ENCODE results near the gene CFAP69. TPM values are rescaled to one million over a fixed set of nuclear protein-coding genes. Genes with fewer than 3 reads are reported as not detected.

The CFAP69 gene
- total RNA-seq, 1 donor from 2014 or later: 2.6 TPM

DNA sequence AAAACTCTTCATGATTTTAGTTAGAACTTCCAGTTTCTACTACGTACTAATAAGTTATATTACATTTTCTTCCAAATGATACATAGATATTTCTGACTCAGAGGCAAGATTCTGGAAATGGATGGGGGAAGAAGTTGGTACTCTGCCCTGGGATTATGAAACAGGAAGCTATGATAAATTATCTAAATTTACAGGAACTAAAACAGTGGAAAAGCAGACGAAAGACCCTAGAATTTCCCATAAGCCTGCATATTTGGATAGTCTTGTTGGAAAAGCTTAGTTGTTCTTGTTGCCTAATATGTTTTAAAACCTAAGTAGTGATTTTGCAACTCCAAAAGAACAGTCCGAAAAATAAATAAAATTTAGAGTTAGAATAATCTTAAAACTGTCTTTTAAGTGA is 21.8 kb downstream of the CFAP69 start:
- H3K27me3 ChIP-seq (ENCODE audit: control insufficient read depth in 3 of 3, insufficient read depth in 3 of 3, low read length in 3 of 3): no peaks in the 10 kb centered on the region
- H3K9ac ChIP-seq (ENCODE audit: low read depth in 1 of 3, low read length in 3 of 3): no peak overlapping the region
- no peaks in the 10 kb centered on the region for H3K9me3 ChIP-seq (ENCODE audit: control insufficient read depth in 3 of 3, low read length in 3 of 3)
- no peaks in the 10 kb centered on the region for H3K36me3 ChIP-seq (ENCODE audit: control insufficient read depth in 3 of 3, insufficient read depth in 3 of 3, low read length in 3 of 3)
- peak overlapping the region; percentile 50 for H3K27ac ChIP-seq (ENCODE audit: low read depth, low read length)
- H3K4me3 ChIP-seq (ENCODE audit: low read length in 3 of 3): no peak overlapping the region
- H3K4me1 ChIP-seq (ENCODE audit: control insufficient read depth in 3 of 3, insufficient read depth in 3 of 3, low read length in 3 of 3): no peaks in the 10 kb centered on the region

DNA sequence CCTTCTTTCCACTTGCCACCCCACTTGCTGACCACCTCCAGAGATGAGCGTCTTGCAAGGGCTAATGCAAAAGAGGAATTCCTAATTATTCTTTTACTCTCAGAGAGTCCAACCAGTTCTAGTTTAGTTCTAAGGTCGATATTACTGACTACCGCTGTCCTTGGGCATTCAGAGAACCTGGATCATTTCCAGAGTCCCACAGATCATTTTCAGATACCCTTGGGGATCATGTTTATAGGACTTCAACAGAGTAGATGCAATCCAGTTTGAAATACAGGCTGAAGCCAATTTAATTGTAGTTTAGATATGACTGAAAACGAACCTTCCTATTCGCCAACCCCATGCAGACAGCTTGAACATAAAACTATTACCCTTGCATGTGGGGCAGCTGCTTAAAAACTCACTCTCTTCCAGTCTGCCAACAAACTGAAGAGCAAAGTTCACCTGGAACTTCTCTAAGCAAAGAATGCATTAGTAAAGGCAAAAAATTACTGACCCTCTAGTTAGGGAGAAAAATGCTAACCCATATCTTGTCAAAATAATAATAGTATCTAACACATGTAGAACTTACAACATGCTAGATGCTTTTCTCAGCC is 22.4 kb downstream of the CFAP69 start:
- Histone ChIP-seq H3K9ac (ENCODE audit: low read depth in 1 of 3, low read length in 3 of 3) (no peak overlapping the region), H3K4me1 (ENCODE audit: control insufficient read depth in 3 of 3, insufficient read depth in 3 of 3, low read length in 3 of 3) (no peaks in the 10 kb centered on the region), H3K27ac (ENCODE audit: low read depth, low read length) (peak overlapping the region; percentile 50), H3K9me3 (ENCODE audit: control insufficient read depth in 3 of 3, low read length in 3 of 3) (no peaks in the 10 kb centered on the region), H3K27me3 (ENCODE audit: control insufficient read depth in 3 of 3, insufficient read depth in 3 of 3, low read length in 3 of 3) (no peaks in the 10 kb centered on the region), H3K36me3 (ENCODE audit: control insufficient read depth in 3 of 3, insufficient read depth in 3 of 3, low read length in 3 of 3) (no peaks in the 10 kb centered on the region), H3K4me3 (ENCODE audit: low read length in 3 of 3) (no peak overlapping the region)

DNA sequence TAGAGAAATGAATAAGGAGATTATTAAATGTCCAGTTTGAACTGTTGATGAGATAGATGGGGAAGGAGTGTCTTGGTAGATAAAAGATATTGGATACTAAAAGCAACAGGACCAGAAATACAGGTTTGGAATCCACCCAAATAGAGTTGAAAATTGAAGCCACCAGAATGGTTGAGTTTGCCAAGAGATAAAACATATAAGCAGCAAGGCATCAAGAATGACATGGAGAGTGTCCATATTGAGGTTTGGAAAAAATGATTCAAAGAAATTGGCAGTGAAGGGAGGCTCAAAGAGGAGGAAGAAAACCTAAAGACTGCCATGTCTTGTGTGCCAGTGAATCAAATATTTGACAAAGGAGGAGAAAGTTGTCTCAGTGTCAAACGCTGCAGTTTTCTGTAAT is 24.2 kb downstream of the CFAP69 start:
- no peaks in the 10 kb centered on the region for H3K36me3 ChIP-seq (ENCODE audit: control insufficient read depth in 3 of 3, insufficient read depth in 3 of 3, low read length in 3 of 3)
- H3K27me3 ChIP-seq (ENCODE audit: control insufficient read depth in 3 of 3, insufficient read depth in 3 of 3, low read length in 3 of 3): no peaks in the 10 kb centered on the region
- no peak overlapping the region for H3K27ac ChIP-seq (ENCODE audit: low read depth, low read length)
- H3K4me1 ChIP-seq (ENCODE audit: control insufficient read depth in 3 of 3, insufficient read depth in 3 of 3, low read length in 3 of 3): no peaks in the 10 kb centered on the region
- no peaks in the 10 kb centered on the region for H3K9me3 ChIP-seq (ENCODE audit: control insufficient read depth in 3 of 3, low read length in 3 of 3)
- no peak overlapping the region for H3K4me3 ChIP-seq (ENCODE audit: low read length in 3 of 3)
- no peak overlapping the region for H3K9ac ChIP-seq (ENCODE audit: low read depth in 1 of 3, low read length in 3 of 3)

DNA sequence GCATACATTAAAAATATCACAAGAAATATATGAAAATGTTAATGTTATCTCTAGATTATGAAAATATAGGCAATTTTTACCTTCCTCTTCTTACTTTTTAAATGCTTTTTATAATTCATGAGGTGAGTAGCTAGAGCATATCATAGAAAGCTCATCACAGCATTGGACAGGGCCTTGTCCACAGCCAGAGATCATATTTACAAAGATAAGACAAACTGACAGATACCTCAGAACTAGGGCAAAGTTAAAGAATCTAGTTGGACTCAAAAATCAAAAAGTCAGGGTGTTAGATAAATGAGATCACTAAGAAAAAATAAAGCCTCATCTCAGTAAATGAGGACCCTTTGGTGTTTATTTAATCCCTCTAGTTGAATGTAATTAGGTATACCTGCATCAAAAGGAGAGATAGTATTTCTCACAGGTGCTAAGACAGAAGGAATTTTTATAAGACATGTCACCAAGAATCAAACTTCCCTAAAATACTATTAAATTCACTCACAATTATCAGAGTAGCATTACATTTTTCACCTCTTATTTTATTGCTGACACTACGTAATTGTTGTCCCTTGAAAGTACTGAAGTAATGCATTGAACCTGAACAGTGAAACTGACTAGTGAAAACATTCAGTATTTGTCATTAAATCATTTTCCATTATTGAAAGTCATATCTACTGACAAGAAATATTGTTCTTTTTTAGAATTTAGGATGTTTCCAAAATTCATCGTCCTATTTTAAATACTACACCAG is 25.6 kb downstream of the CFAP69 start:
- Histone ChIP-seq H3K9ac (ENCODE audit: low read depth in 1 of 3, low read length in 3 of 3) (no peak overlapping the region), H3K4me3 (ENCODE audit: low read length in 3 of 3) (no peak overlapping the region), H3K27me3 (ENCODE audit: control insufficient read depth in 3 of 3, insufficient read depth in 3 of 3, low read length in 3 of 3) (no peaks in the 10 kb centered on the region), H3K4me1 (ENCODE audit: control insufficient read depth in 3 of 3, insufficient read depth in 3 of 3, low read length in 3 of 3) (no peaks in the 10 kb centered on the region), H3K27ac (ENCODE audit: low read depth, low read length) (no peak overlapping the region), H3K36me3 (ENCODE audit: control insufficient read depth in 3 of 3, insufficient read depth in 3 of 3, low read length in 3 of 3) (no peaks in the 10 kb centered on the region), H3K9me3 (ENCODE audit: control insufficient read depth in 3 of 3, low read length in 3 of 3) (no peaks in the 10 kb centered on the region)

DNA sequence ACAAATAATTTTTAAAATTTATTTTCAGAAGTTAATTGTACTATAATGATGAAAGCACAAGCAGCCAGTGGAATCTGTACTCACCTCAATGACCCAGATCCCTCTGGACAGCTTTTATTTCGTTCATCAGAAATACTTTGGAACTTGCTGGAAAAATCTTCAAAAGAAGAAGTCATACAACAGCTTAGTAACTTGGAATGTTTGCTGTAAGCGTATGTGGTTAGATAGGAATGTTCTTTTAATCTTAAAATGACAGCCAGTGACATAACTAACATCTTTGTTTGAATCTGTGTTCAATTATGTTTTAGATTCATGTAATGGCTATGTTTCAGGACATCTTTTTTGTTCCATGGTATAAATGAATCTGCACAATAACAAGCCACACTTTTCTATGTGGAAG is 26.8 kb downstream of the CFAP69 start:
- H3K27ac ChIP-seq (ENCODE audit: low read depth, low read length): no peak overlapping the region
- no peaks in the 10 kb centered on the region for H3K9me3 ChIP-seq (ENCODE audit: control insufficient read depth in 3 of 3, low read length in 3 of 3)
- no peaks in the 10 kb centered on the region for H3K27me3 ChIP-seq (ENCODE audit: control insufficient read depth in 3 of 3, insufficient read depth in 3 of 3, low read length in 3 of 3)
- no peak overlapping the region for H3K9ac ChIP-seq (ENCODE audit: low read depth in 1 of 3, low read length in 3 of 3)
- no peak overlapping the region for H3K4me3 ChIP-seq (ENCODE audit: low read length in 3 of 3)
- no peaks in the 10 kb centered on the region for H3K4me1 ChIP-seq (ENCODE audit: control insufficient read depth in 3 of 3, insufficient read depth in 3 of 3, low read length in 3 of 3)
- no peaks in the 10 kb centered on the region for H3K36me3 ChIP-seq (ENCODE audit: control insufficient read depth in 3 of 3, insufficient read depth in 3 of 3, low read length in 3 of 3)

DNA sequence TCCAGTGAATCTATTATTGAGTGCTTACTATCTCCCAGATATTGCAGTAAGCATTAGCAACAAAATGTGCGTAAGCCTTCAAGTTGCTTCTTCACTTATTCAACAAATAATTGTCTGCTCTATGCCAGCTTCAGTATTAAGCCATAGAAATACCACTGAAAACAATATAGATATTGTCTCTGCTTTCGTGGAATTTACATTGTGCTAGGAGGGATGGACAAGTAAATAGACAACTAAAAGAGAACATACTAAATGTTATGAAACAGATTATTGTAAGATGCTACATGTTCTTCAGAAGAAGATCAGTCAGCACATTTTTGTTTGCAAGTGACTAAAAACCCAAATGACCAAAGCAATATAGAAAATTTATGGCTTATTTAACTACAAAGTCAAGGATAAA is 27.3 kb downstream of the CFAP69 start:
- Histone ChIP-seq H3K9me3 (ENCODE audit: control insufficient read depth in 3 of 3, low read length in 3 of 3) (no peaks in the 10 kb centered on the region), H3K9ac (ENCODE audit: low read depth in 1 of 3, low read length in 3 of 3) (no peak overlapping the region), H3K27ac (ENCODE audit: low read depth, low read length) (no peak overlapping the region), H3K4me3 (ENCODE audit: low read length in 3 of 3) (no peak overlapping the region), H3K27me3 (ENCODE audit: control insufficient read depth in 3 of 3, insufficient read depth in 3 of 3, low read length in 3 of 3) (no peaks in the 10 kb centered on the region), H3K36me3 (ENCODE audit: control insufficient read depth in 3 of 3, insufficient read depth in 3 of 3, low read length in 3 of 3) (no peaks in the 10 kb centered on the region), H3K4me1 (ENCODE audit: control insufficient read depth in 3 of 3, insufficient read depth in 3 of 3, low read length in 3 of 3) (no peaks in the 10 kb centered on the region)

DNA sequence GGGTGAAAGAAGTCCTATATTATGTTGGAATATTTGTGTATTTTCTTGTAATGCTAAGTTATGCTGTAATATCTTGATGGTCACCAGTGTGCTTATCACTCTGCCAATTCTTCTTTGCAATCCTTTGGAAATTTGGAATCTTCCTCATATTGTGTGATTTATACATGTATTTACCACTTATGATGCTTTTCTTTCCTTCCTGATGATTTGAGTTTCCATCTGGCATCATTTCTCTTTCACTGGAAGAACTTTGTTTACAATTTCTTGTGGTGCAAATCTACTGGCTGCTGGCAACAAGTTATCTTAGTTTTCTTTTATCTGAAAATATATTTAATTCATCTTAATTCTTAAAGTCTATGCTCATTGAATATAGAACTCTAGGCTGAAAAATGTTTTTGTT is 29.2 kb downstream of the CFAP69 start:
- H3K4me1 ChIP-seq (ENCODE audit: control insufficient read depth in 3 of 3, insufficient read depth in 3 of 3, low read length in 3 of 3): no peaks in the 10 kb centered on the region
- H3K9me3 ChIP-seq (ENCODE audit: control insufficient read depth in 3 of 3, low read length in 3 of 3): no peaks in the 10 kb centered on the region
- H3K27ac ChIP-seq (ENCODE audit: low read depth, low read length): no peak overlapping the region
- H3K36me3 ChIP-seq (ENCODE audit: control insufficient read depth in 3 of 3, insufficient read depth in 3 of 3, low read length in 3 of 3): no peaks in the 10 kb centered on the region
- no peak overlapping the region for H3K4me3 ChIP-seq (ENCODE audit: low read length in 3 of 3)
- H3K9ac ChIP-seq (ENCODE audit: low read depth in 1 of 3, low read length in 3 of 3): no peak overlapping the region
- no peaks in the 10 kb centered on the region for H3K27me3 ChIP-seq (ENCODE audit: control insufficient read depth in 3 of 3, insufficient read depth in 3 of 3, low read length in 3 of 3)

DNA sequence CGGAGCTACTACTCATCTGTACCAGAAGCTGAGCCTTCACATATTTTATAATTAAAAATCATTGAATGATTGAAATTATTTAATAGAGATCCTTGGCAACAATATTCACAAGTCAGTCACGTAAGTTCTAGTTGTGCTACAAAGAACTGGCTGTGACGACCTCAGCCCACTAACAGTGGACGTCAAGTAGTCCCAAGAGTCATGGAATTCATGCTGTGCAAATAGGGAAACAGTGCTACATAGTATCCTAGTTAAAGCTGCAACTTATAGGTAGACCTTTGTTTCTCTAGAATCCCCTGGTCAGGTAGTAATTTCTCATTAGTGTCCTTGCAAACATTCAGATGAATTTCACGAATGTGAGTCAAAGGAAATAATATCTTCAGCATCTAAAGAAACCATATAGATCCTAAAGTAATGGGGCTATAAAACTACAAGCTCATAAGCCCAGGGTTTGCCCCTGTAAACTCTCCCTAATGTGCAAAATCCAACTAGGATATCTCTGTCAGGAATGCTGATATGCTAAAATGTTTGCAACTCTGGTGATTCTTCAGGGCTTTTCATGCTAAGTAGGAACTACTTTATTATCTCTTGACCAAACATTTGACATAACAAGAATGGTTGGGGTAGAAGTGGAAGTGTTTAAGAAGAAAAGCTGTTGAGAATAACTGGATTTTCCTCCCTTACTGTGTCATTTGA is 31.2 kb downstream of the CFAP69 start:
- Histone ChIP-seq H3K4me3 (ENCODE audit: low read length in 3 of 3) (no peak overlapping the region), H3K9me3 (ENCODE audit: control insufficient read depth in 3 of 3, low read length in 3 of 3) (no peaks in the 10 kb centered on the region), H3K27ac (ENCODE audit: low read depth, low read length) (no peak overlapping the region), H3K27me3 (ENCODE audit: control insufficient read depth in 3 of 3, insufficient read depth in 3 of 3, low read length in 3 of 3) (no peaks in the 10 kb centered on the region), H3K4me1 (ENCODE audit: control insufficient read depth in 3 of 3, insufficient read depth in 3 of 3, low read length in 3 of 3) (no peaks in the 10 kb centered on the region), H3K36me3 (ENCODE audit: control insufficient read depth in 3 of 3, insufficient read depth in 3 of 3, low read length in 3 of 3) (no peaks in the 10 kb centered on the region), H3K9ac (ENCODE audit: low read depth in 1 of 3, low read length in 3 of 3) (no peak overlapping the region)

DNA sequence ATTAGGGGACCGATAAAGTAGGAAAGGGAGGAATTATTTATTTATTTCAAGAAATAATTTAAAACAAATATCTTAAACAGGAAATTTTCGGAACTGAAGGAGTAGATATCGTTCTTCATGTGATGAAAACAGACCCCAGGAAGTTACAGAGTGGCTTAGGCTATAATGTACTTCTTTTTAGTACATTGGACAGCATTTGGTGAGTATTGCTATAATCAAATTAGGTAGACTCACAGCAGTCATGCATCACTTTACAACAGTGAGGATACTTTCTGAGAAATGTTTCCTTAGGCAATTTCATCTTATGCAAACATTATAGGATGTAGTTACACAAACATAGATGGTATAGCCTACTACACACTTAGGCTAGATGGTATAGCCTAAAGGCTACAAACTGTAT is 43.2 kb downstream of the CFAP69 start:
- no peaks in the 10 kb centered on the region for H3K27me3 ChIP-seq (ENCODE audit: control insufficient read depth in 3 of 3, insufficient read depth in 3 of 3, low read length in 3 of 3)
- H3K36me3 ChIP-seq (ENCODE audit: control insufficient read depth in 3 of 3, insufficient read depth in 3 of 3, low read length in 3 of 3): peaks cover 0 to 6% (median 0%) of the 10 kb centered on the region in 3 donors
- H3K4me3 ChIP-seq (ENCODE audit: low read length in 3 of 3): no peak overlapping the region
- H3K9me3 ChIP-seq (ENCODE audit: control insufficient read depth in 3 of 3, low read length in 3 of 3): no peaks in the 10 kb centered on the region
- no peaks in the 10 kb centered on the region for H3K4me1 ChIP-seq (ENCODE audit: control insufficient read depth in 3 of 3, insufficient read depth in 3 of 3, low read length in 3 of 3)
- H3K27ac ChIP-seq (ENCODE audit: low read depth, low read length): no peak overlapping the region
- no peak overlapping the region for H3K9ac ChIP-seq (ENCODE audit: low read depth in 1 of 3, low read length in 3 of 3)
